WTC11 (cell line): ENCODE results near the gene DNM3. TPM values are rescaled to one million over a fixed set of nuclear protein-coding genes. Genes with fewer than 3 reads are reported as not detected.

Experiments used
- ATAC-seq: fragments of 200-7000 bp; cut with Tn5 transposase; 2 replicates; pipeline ENCODE4 v1.10.0; 2021; ENCODE audit warnings: mild to moderate bottlenecking, moderate library complexity
- CTCF ChIA-PET: fragments of 300-600 bp; sonication (Branson Sonifier 250); formaldehyde crosslinking; loops from one replicate; lab custom pipeline; 2021; ENCODE audit warnings: antibody characterized with exemption; lab: Charles Lee
- POLR2A ChIA-PET: fragments of 350-600 bp; sonication (Branson Sonifier 250); formaldehyde crosslinking; loops from one replicate; lab custom pipeline; 2021; ENCODE audit warnings: antibody characterized with exemption; lab: Charles Lee
- DNase-seq: peaks from one replicate; pipeline ENCODE4 v3.0.0; 2021; ENCODE audit warnings: low spot score
- H3K27ac Mint-ChIP-seq: 2 replicates; pipeline ENCODE4 v1.8.0; 2021; ENCODE audit warnings: mixed read lengths
- H3K27me3 Mint-ChIP-seq: 2 replicates; pipeline ENCODE4 v1.8.0; 2021; ENCODE audit warnings: low read depth, mild to moderate bottlenecking, moderate library complexity, mixed read lengths
- H3K36me3 Mint-ChIP-seq: 2 replicates; pipeline ENCODE4 v1.8.0; 2021; ENCODE audit warnings: mixed read lengths
- H3K4me1 Mint-ChIP-seq: 2 replicates; pipeline ENCODE4 v1.8.0; 2022; ENCODE audit warnings: mixed read lengths
- H3K4me3 Mint-ChIP-seq: 2 replicates; pipeline ENCODE4 v1.8.0; 2021; ENCODE audit warnings: mild to moderate bottlenecking, moderate library complexity, mixed read lengths
- H3K9me3 Mint-ChIP-seq: 2 replicates; pipeline ENCODE4 v1.8.0; 2021; ENCODE audit warnings: mixed read lengths
- CREM ChIP-seq: sonication (generic); formaldehyde crosslinking; IDR thresholded peaks from 2 replicates; pipeline ENCODE4 v1.8.1; 2022; ENCODE audit warnings: mild to moderate bottlenecking, missing genetic modification reagents, moderate library complexity
- CTCF ChIP-seq: fragments of 200-600 bp; IDR thresholded peaks from 2 replicates; pipeline ENCODE4 v1.8.0; 2022; ENCODE audit warnings: antibody characterized with exemption
- E2F4 ChIP-seq: sonication (generic); formaldehyde crosslinking; IDR thresholded peaks from 2 replicates; pipeline ENCODE4 v1.8.1; 2022; ENCODE audit warnings: low read depth, mild to moderate bottlenecking, moderate library complexity, missing genetic modification reagents, borderline replicate concordance
- EMX1 ChIP-seq: fragments of 250-450 bp; sonication (Bioruptor Pico); IDR thresholded peaks from 2 replicates; pipeline ENCODE4 v1.8.0; 2021; ENCODE audit warnings: mild to moderate bottlenecking
- FOXP4 ChIP-seq: sonication (generic); formaldehyde crosslinking; IDR thresholded peaks from 2 replicates; pipeline ENCODE4 v1.8.0; 2022; ENCODE audit warnings: mild to moderate bottlenecking, missing genetic modification reagents
- GRHL2 ChIP-seq: fragments of 250-450 bp; sonication (Bioruptor Pico); IDR thresholded peaks from 2 replicates; pipeline ENCODE4 v1.8.0; 2022; ENCODE audit warnings: mild to moderate bottlenecking, moderate library complexity; ENCODE audit not compliant: insufficient replicate concordance, severe bottlenecking
- IRF1 ChIP-seq: sonication (generic); formaldehyde crosslinking; IDR thresholded peaks from 2 replicates; pipeline ENCODE4 v1.8.0; 2023; ENCODE audit warnings: missing genetic modification reagents
- MXD4 ChIP-seq: fragments of 250-450 bp; sonication (Bioruptor Pico); IDR thresholded peaks from 2 replicates; pipeline ENCODE4 v1.8.0; 2021; ENCODE audit warnings: mild to moderate bottlenecking, moderate library complexity, borderline replicate concordance
- NR1H2 ChIP-seq: sonication (generic); formaldehyde crosslinking; IDR thresholded peaks from 2 replicates; pipeline ENCODE4 v1.9.0; 2021; ENCODE audit warnings: mild to moderate bottlenecking, moderate library complexity, missing genetic modification reagents
- SMAD3 ChIP-seq: sonication (generic); formaldehyde crosslinking; IDR thresholded peaks from 2 replicates; pipeline ENCODE4 v1.8.0; 2022; ENCODE audit warnings: missing genetic modification reagents, mild to moderate bottlenecking, borderline replicate concordance
- STAT6 ChIP-seq: sonication (generic); formaldehyde crosslinking; conservative IDR thresholded peaks from 2 replicates; pipeline ENCODE4 v1.8.1; 2023; ENCODE audit warnings: mild to moderate bottlenecking, low read depth, missing genetic modification reagents, moderate library complexity
- USF1 ChIP-seq: sonication (generic); formaldehyde crosslinking; IDR thresholded peaks from 2 replicates; pipeline ENCODE4 v1.8.0; 2022; ENCODE audit warnings: mild to moderate bottlenecking, missing genetic modification reagents
- ZNF121 ChIP-seq: sonication (generic); formaldehyde crosslinking; IDR thresholded peaks from 2 replicates; pipeline ENCODE4 v1.8.0; 2023; ENCODE audit warnings: missing genetic modification reagents
- ZNF317 ChIP-seq: sonication (generic); formaldehyde crosslinking; IDR thresholded peaks from 2 replicates; pipeline ENCODE4 v1.8.1; 2023; ENCODE audit warnings: low read depth, mild to moderate bottlenecking, moderate library complexity, missing genetic modification reagents, borderline replicate concordance
- ZSCAN18 ChIP-seq: fragments of 250-450 bp; sonication (Bioruptor Pico); IDR thresholded peaks from 2 replicates; pipeline ENCODE4 v2.1.2; 2022; ENCODE audit warnings: mild to moderate bottlenecking, moderate library complexity
- total RNA-seq: library from RNA; stranded (reverse); gene quantifications from 3 replicates; pipeline ENCODE4 v1.2.3, GENCODE V29; 2021

The DNM3 gene
- total RNA-seq, 1 experiment from 2014 or later: 1.9 TPM

- H3K4me3 Mint-ChIP-seq: no peak overlapping the region
- CTCF ChIA-PET: interaction anchor here (0.7 to 8.5 kb wide), 25 partner anchors 11 to 602 kb away, joined by 3 to 277 read pairs (median 7); partner anchors contain the start of gene DNM3
- POLR2A ChIA-PET: interaction anchor here (1.2 to 1.3 kb wide), 2 partner anchors 59 to 184 kb away, joined by 3 to 4 read pairs; partner anchors contain the start of gene VAMP4
- ATAC-seq (peak; percentile 76), DNase-seq (peak; percentile 35)
- peaks cover 13% of the 10 kb centered on the region for H3K36me3 Mint-ChIP-seq
- peak overlapping the region; percentile 77; the same call in 1 of the 2 replicates for H3K27ac Mint-ChIP-seq
- peaks cover 25% of the 10 kb centered on the region for H3K4me1 Mint-ChIP-seq
- peak; percentile 52; the same call in 1 of the 2 replicates for TF ChIP-seq CTCF
- TF ChIP-seq EMX1 (CRISPR knock-in tag): no peak
- TF ChIP-seq CREM: no peak
- H3K9me3 Mint-ChIP-seq: no peaks in the 10 kb centered on the region
- H3K27me3 Mint-ChIP-seq: no peaks in the 10 kb centered on the region
These were observed 39.8 kb upstream of the DNM3 start for GRCh38 chr1:171801487-171801891.

GRCh38 chr1:171802207-171802606 lies 39.1 kb upstream of the DNM3 start:
- H3K9me3 Mint-ChIP-seq: no peaks in the 10 kb centered on the region
- no peak overlapping the region for H3K4me3 Mint-ChIP-seq
- no peaks in the 10 kb centered on the region for H3K27me3 Mint-ChIP-seq
- ATAC-seq: peak; percentile 68
- ChIA-PET POLR2A (interaction anchor here (1.2 kb wide), 1 partner anchor 183 kb away, joined by 3 read pairs; no protein-coding TSS in a partner anchor), CTCF (interaction anchor here (0.6 to 8.5 kb wide), 21 partner anchors 10 to 223 kb away, joined by 3 to 277 read pairs (median 6); partner anchors contain the start of genes DNM3 and METTL13)
- peaks cover 25% of the 10 kb centered on the region for H3K4me1 Mint-ChIP-seq
- H3K36me3 Mint-ChIP-seq: peaks cover 6% of the 10 kb centered on the region
- TF ChIP-seq ZNF121 (CRISPR knock-in tag) (no peak), ZNF317 (CRISPR knock-in tag) (no peak), NR1H2 (CRISPR knock-in tag) (no peak), USF1 (CRISPR knock-in tag) (no peak), MXD4 (no peak), IRF1 (no peak), STAT6 (no peak), GRHL2 (no peak), E2F4 (CRISPR knock-in tag) (no peak), FOXP4 (CRISPR knock-in tag) (no peak), SMAD3 (no peak), ZSCAN18 (CRISPR knock-in tag) (no peak)
- H3K27ac Mint-ChIP-seq: peak overlapping the region; percentile 83
- DNase-seq: no peak
